Measurements from ENCODE around the gene WRNIP1.

DNA sequence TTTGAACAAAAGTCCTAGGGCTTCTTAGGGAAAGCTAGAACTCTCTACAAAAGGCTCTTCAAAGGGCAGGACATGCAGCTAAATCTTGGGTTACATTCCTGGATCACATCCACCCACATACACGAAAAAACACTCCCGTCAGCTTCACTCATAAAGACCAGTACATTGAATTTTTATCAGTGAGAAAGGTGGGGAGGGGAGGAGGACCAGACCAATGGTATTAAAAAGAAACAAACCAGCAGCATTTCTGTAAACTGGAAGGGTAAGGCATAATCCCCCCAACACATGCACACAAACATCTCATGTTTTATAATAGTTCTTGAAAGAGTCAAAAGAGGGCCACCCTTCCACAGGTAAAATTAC is 46.1 kb upstream of the WRNIP1 start:
- TF ChIP-seq CTCF (IDR thresholded peaks at IDR 0.05), result no peak
- no peak for TF ChIP-seq EZH2 (IDR thresholded peaks at IDR 0.05)
- no peak for TF ChIP-seq EZH2phosphoT487 (IDR thresholded peaks at IDR 0.05)

Data from neural progenitor cell (in vitro differentiated cells).